ENCODE data around the gene MAFF. TPM values are rescaled to one million over a fixed set of nuclear protein-coding genes. Genes with fewer than 3 reads are reported as not detected.

MAFF gene
- total RNA-seq, 1 experiment from 2014 or later: 2.6 TPM

GRCh38 chr22:38250643-38251340 is 49.0 kb downstream of the MAFF start:
- Histone ChIP-seq H3K36me3 (replicated peaks; ENCODE audit: control insufficient read depth, insufficient read depth, low read length) (peaks cover 10% of the 10 kb centered on the region), H3K27me3 (ENCODE audit: control insufficient read depth, insufficient read depth, low read length) (no peaks in the 10 kb centered on the region), H3K4me3 (ENCODE audit: insufficient read depth, low read depth, low read length) (no peak overlapping the region)
- DNase-seq: no peak

GRCh38 chr22:38251341-38251692 is 49.5 kb downstream of the MAFF start:
- no peak for DNase-seq
- H3K36me3 ChIP-seq (replicated peaks; ENCODE audit: control insufficient read depth, insufficient read depth, low read length): peaks cover 7% of the 10 kb centered on the region
- no peak overlapping the region for H3K4me3 ChIP-seq (ENCODE audit: insufficient read depth, low read depth, low read length)
- H3K27me3 ChIP-seq (ENCODE audit: control insufficient read depth, insufficient read depth, low read length): no peaks in the 10 kb centered on the region

GRCh38 chr22:38255697-38256096 is 53.9 kb downstream of the MAFF start:
- H3K36me3 ChIP-seq (replicated peaks; ENCODE audit: control insufficient read depth, insufficient read depth, low read length): no peaks in the 10 kb centered on the region
- no peaks in the 10 kb centered on the region for H3K27me3 ChIP-seq (ENCODE audit: control insufficient read depth, insufficient read depth, low read length)
- no peak for DNase-seq
- H3K4me3 ChIP-seq (ENCODE audit: insufficient read depth, low read depth, low read length): no peak overlapping the region

GRCh38 chr22:38257181-38257580 is 55.4 kb downstream of the MAFF start:
- Histone ChIP-seq H3K4me3 (ENCODE audit: insufficient read depth, low read depth, low read length) (no peak overlapping the region), H3K36me3 (replicated peaks; ENCODE audit: control insufficient read depth, insufficient read depth, low read length) (no peaks in the 10 kb centered on the region), H3K27me3 (ENCODE audit: control insufficient read depth, insufficient read depth, low read length) (no peaks in the 10 kb centered on the region)
- no peak for DNase-seq

GRCh38 chr22:38257650-38258250 is 56.0 kb downstream of the MAFF start:
- no peak for DNase-seq
- Histone ChIP-seq H3K36me3 (replicated peaks; ENCODE audit: control insufficient read depth, insufficient read depth, low read length) (no peaks in the 10 kb centered on the region), H3K27me3 (ENCODE audit: control insufficient read depth, insufficient read depth, low read length) (no peaks in the 10 kb centered on the region), H3K4me3 (ENCODE audit: insufficient read depth, low read depth, low read length) (no peak overlapping the region)

- Histone ChIP-seq H3K36me3 (replicated peaks; ENCODE audit: control insufficient read depth, insufficient read depth, low read length) (no peaks in the 10 kb centered on the region), H3K27me3 (ENCODE audit: control insufficient read depth, insufficient read depth, low read length) (no peaks in the 10 kb centered on the region), H3K4me3 (ENCODE audit: insufficient read depth, low read depth, low read length) (no peak overlapping the region)
- DNase-seq: no peak
These were observed 57.1 kb downstream of the MAFF start for GRCh38 chr22:38258895-38259294.

- no peak for DNase-seq
- H3K27me3 ChIP-seq (ENCODE audit: control insufficient read depth, insufficient read depth, low read length): no peaks in the 10 kb centered on the region
These were observed 57.6 kb downstream of the MAFF start for GRCh38 chr22:38259370-38259769.

GRCh38 chr22:38260761-38261681 is 59.2 kb downstream of the MAFF start:
- Histone ChIP-seq H3K4me3 (ENCODE audit: insufficient read depth, low read depth, low read length) (no peak overlapping the region), H3K36me3 (replicated peaks; ENCODE audit: control insufficient read depth, insufficient read depth, low read length) (no peaks in the 10 kb centered on the region; the same call in 1 of the 2 replicates), H3K27me3 (ENCODE audit: control insufficient read depth, insufficient read depth, low read length) (no peaks in the 10 kb centered on the region)
- DNase-seq: no peak

More at GRCh38 chr22:38259370-38259769, 57.6 kb downstream of the MAFF start:
- Histone ChIP-seq H3K4me3 (ENCODE audit: insufficient read depth, low read depth, low read length) (no peak overlapping the region), H3K36me3 (replicated peaks; ENCODE audit: control insufficient read depth, insufficient read depth, low read length) (no peaks in the 10 kb centered on the region; the same call in 1 of the 2 replicates)

GRCh38 chr22:38262051-38262795 is 60.4 kb downstream of the MAFF start:
- H3K4me3 ChIP-seq (ENCODE audit: insufficient read depth, low read depth, low read length): no peak overlapping the region
- peak; percentile 88 for DNase-seq
- no peaks in the 10 kb centered on the region for H3K27me3 ChIP-seq (ENCODE audit: control insufficient read depth, insufficient read depth, low read length)
- no peaks in the 10 kb centered on the region; the same call in 1 of the 2 replicates for H3K36me3 ChIP-seq (replicated peaks; ENCODE audit: control insufficient read depth, insufficient read depth, low read length)

GRCh38 chr22:38264322-38264843 is 62.6 kb downstream of the MAFF start:
- no peaks in the 10 kb centered on the region; the same call in none of the 2 replicates for H3K36me3 ChIP-seq (replicated peaks; ENCODE audit: control insufficient read depth, insufficient read depth, low read length)
- DNase-seq: no peak
- no peaks in the 10 kb centered on the region for H3K27me3 ChIP-seq (ENCODE audit: control insufficient read depth, insufficient read depth, low read length)
- H3K4me3 ChIP-seq (ENCODE audit: insufficient read depth, low read depth, low read length): no peak overlapping the region

Other genes starting within 250 kb of the MAFF start
- 0.26 and 0.28 TPM in 2 replicates for gene C22orf23, start 248.4 kb upstream of the MAFF start, total RNA-seq (2014; rRNA removed; shearing (Covaris generic))
- 47.7 and 80.8 TPM in 2 replicates for gene POLR2F, start 248.3 kb upstream of the MAFF start, total RNA-seq (2014; rRNA removed; shearing (Covaris generic))
- gene SOX10, start 217.4 kb upstream of the MAFF start, total RNA-seq (2014; rRNA removed; shearing (Covaris generic)): 3.5 and 3.7 TPM in 2 replicates
- gene PICK1, start 144.6 kb upstream of the MAFF start, total RNA-seq (2014; rRNA removed; shearing (Covaris generic)): 19.4 and 20.3 TPM in 2 replicates
- not detected in 2 replicates for gene SLC16A8, start 117.8 kb upstream of the MAFF start, total RNA-seq (2014; rRNA removed; shearing (Covaris generic))
- 1.0 and 2.7 TPM in 2 replicates for gene BAIAP2L2, start 91.3 kb upstream of the MAFF start, total RNA-seq (2014; rRNA removed; shearing (Covaris generic))
- gene PLA2G6, start 20.2 kb upstream of the MAFF start, total RNA-seq (2014; rRNA removed; shearing (Covaris generic)): 23.4 and 49.6 TPM in 2 replicates
- gene TMEM184B, start 71.0 kb downstream of the MAFF start, total RNA-seq (2014; rRNA removed; shearing (Covaris generic)): 44.5 and 46.9 TPM in 2 replicates
- gene CSNK1E, start 115.4 kb downstream of the MAFF start, total RNA-seq (2014; rRNA removed; shearing (Covaris generic)): 307 and 335 TPM in 2 replicates